ENCODE measurements around the gene MYRIP.

The MYRIP gene

DNA sequence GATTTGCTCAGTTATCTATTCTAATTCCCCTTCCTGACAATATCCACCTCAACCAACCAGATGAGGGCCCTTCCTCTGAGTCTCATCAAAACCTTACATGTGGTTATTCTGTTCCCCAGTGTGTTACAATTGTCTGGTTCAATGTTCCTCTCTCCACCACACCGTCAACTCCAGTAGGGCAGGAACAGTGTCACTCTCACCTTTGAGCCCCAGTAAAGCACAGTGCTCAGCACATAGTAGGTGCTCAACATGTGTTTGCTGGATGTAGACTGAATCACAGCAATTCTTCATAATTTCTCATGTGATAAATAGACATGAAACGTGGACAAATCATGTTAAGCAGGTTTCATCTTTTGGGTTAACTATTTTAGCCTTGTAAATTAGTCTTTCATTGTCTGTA lies 397.1 kb downstream of the MYRIP start:
- no peak for DNase-seq (ENCODE audit: low read depth in 2 of 2)
- H3K4me3 ChIP-seq (replicated peaks in 1 of 2; ENCODE audit: low read depth in 2 of 2, low read length in 2 of 2), result no peak overlapping the region
- TF ChIP-seq, protein P1, sequence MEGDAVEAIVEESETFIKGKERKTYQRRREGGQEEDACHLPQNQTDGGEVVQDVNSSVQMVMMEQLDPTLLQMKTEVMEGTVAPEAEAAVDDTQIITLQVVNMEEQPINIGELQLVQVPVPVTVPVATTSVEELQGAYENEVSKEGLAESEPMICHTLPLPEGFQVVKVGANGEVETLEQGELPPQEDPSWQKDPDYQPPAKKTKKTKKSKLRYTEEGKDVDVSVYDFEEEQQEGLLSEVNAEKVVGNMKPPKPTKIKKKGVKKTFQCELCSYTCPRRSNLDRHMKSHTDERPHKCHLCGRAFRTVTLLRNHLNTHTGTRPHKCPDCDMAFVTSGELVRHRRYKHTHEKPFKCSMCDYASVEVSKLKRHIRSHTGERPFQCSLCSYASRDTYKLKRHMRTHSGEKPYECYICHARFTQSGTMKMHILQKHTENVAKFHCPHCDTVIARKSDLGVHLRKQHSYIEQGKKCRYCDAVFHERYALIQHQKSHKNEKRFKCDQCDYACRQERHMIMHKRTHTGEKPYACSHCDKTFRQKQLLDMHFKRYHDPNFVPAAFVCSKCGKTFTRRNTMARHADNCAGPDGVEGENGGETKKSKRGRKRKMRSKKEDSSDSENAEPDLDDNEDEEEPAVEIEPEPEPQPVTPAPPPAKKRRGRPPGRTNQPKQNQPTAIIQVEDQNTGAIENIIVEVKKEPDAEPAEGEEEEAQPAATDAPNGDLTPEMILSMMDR (IDR thresholded peaks at IDR 0.05; ENCODE audit: low read depth, low read length), result no peak

DNA sequence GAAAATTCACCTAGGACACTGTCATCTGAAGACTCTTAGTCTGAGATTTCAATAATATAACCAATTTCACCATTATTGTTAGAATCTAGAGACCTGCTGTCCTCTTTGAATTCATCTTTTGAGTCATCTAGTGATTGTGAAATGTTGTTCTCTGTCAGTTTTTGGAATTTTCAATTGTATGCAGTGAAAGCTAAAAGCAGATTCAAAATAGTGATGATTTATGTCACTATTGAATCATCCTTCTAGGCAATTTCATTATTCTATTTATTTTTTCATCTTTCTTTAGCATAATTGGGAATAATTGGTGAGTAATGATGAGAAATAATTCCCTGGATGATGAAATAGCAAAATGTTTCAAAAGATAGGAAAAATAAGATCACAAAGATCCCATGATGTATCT lies 398.4 kb downstream of the MYRIP start:
- DNase-seq (ENCODE audit: low read depth in 2 of 2), result peak; percentile 11 to 72
- TF ChIP-seq, protein P1 (IDR thresholded peaks at IDR 0.05; ENCODE audit: low read depth, low read length), result no peak
- H3K4me3 ChIP-seq (replicated peaks in 1 of 2; ENCODE audit: low read depth in 2 of 2, low read length in 2 of 2), result no peak overlapping the region

DNA sequence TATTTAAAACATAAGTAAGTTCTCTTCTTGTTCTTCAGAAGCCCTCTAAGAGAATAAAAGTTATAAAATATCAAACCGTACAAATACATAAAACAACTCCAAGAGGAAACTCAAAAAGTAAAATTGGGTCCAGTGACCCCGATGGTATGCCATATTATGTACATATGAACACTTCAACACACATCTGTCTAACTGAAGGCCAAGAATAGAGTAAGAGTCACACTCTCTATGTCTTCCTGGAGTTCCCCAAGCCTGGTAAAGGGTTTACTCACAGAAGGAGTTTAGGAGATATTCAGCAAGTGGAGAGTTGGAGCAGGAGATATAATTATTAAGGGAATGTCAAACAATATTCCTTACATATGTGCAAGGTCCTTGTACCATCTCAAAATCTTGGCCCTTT lies 398.8 kb downstream of the MYRIP start:
- peak in 1 of 2 donors; percentile 39 for DNase-seq (ENCODE audit: low read depth in 2 of 2)
- TF ChIP-seq, protein P1 (IDR thresholded peaks at IDR 0.05; ENCODE audit: low read depth, low read length), result no peak

DNA sequence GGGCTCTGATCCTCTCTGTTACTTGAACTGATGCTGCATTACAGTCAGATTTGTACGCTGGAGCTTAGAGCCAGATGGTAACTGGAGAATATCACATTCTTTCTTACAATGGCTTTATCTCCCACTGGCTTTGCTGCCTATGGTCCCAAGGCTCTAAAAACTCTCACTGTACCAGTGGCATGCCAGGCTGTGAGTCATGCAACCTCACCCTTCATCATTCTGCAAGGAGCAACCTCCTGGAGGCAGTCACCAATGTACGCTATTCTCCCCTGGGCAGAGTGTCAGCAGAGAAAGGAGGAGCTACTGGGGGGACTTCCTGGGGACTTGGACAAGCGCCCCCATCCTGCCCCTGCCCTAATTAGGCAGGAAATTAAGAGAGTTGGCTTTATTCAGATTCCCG lies 402.2 kb downstream of the MYRIP start:
- TF ChIP-seq, protein P1 (IDR thresholded peaks at IDR 0.05; ENCODE audit: low read depth, low read length), result no peak
- H3K4me3 ChIP-seq (replicated peaks in 1 of 2; ENCODE audit: low read depth in 2 of 2, low read length in 2 of 2), result no peak overlapping the region
- peak; percentile 27 to 46 for DNase-seq (ENCODE audit: low read depth in 2 of 2)

More for the DNA sequence above, 398.8 kb downstream of the MYRIP start:
- no peak overlapping the region for H3K4me3 ChIP-seq (replicated peaks in 1 of 2; ENCODE audit: low read depth in 2 of 2, low read length in 2 of 2)

DNA sequence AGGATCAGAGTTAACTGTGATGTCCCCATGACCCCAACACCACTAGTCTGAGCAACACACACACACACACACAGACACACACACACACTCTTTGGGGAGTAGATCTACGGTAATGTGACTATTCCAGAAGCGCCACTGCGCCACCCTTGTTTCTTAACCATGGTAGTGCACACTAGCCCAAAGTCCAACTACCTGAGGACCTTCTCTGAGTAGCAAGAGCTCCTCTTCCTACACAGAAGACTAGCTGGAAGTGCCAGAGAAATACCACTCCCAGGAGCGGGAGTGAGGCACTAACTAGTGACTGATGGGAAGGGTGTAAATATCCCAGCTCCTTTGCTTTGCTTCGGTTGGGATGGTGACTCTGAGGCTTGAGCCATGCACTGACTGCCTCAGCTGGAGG lies 404.1 kb downstream of the MYRIP start:
- DNase-seq (ENCODE audit: low read depth in 2 of 2), result no peak
- TF ChIP-seq, protein P1 (IDR thresholded peaks at IDR 0.05; ENCODE audit: low read depth, low read length), result no peak

DNA sequence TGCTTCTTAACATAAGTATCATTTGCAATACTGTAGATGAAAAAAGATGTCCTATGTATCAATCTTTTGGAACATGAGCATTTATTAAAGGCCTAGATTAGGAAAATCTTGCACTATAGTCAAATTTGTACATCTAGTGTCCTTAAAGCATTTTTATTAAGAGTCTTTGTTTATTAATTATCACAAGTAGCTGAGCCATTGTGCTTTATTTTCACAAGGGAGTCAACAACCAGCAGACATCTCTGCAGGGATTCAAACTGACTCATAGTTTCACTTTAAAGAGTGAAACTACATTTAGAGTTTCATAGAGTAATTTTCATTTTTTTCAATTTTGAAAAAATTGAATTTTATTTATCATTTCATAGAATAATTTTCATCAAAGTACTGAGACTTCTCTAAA lies 405.6 kb downstream of the MYRIP start:
- H3K4me3 ChIP-seq (replicated peaks in 1 of 2; ENCODE audit: low read depth in 2 of 2, low read length in 2 of 2), result no peak overlapping the region
- no peak for DNase-seq (ENCODE audit: low read depth in 2 of 2)
- TF ChIP-seq, protein P1 (IDR thresholded peaks at IDR 0.05; ENCODE audit: low read depth, low read length), result no peak

More for the DNA sequence above, 404.1 kb downstream of the MYRIP start:
- no peak overlapping the region for H3K4me3 ChIP-seq (replicated peaks in 1 of 2; ENCODE audit: low read depth in 2 of 2, low read length in 2 of 2)

DNA sequence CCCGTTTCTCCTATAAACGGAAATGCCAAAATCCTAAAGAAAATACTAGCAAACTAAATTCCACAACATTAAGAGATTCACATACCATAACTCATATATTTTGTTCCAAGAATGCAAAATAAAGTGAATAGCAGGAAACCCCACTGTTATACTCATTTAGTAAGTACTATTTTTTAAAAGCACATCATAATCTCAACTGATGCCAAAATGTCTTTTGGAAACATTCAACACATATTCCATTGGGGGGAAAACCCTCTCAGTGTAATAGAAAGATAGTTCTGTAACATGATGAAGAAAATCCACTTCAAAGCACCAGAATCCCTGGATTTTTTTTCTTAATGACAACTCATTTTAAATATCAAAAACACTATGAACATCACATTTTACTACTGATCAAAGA lies 407.1 kb downstream of the MYRIP start:
- no peak overlapping the region for H3K4me3 ChIP-seq (replicated peaks in 1 of 2; ENCODE audit: low read depth in 2 of 2, low read length in 2 of 2)
- no peak for DNase-seq (ENCODE audit: low read depth in 2 of 2)
- TF ChIP-seq, protein P1 (IDR thresholded peaks at IDR 0.05; ENCODE audit: low read depth, low read length), result no peak

Measured in cardiac fibroblast (primary cell).